T-helper 2 cell treated with Interferon-gamma antibody and Interleukin-4, amounts not matched to agents 5 μg/mL and 100 μg/mL, for 36 hours (primary cell): Measurements from ENCODE around the gene RAB17.
"Not testable (repeated sequence)": the region's sequence is repeated elsewhere in the genome, so short reads cannot be mapped to it uniquely, and the experiment has no call there.

Experiments
- DNase-seq: peaks from one replicate; pipeline ENCODE4 v3.0.0; 2021; ENCODE audit warnings: low spot score
- H3K27ac Mint-ChIP-seq: one replicate; pipeline ENCODE4 v1.8.0; 2021; ENCODE audit warnings: mild to moderate bottlenecking, mixed read lengths
- H3K27me3 Mint-ChIP-seq: one replicate; pipeline ENCODE4 v1.8.0; 2021; ENCODE audit warnings: low read depth, mixed read lengths
- H3K36me3 Mint-ChIP-seq: one replicate; pipeline ENCODE4 v1.8.0; 2021; ENCODE audit warnings: low read depth, mixed read lengths
- H3K4me1 Mint-ChIP-seq: one replicate; pipeline ENCODE4 v1.8.0; 2021; ENCODE audit warnings: low read depth, mixed read lengths
- H3K4me3 Mint-ChIP-seq: one replicate; pipeline ENCODE4 v1.8.0; 2022; ENCODE audit warnings: mild to moderate bottlenecking, moderate library complexity, mixed read lengths
- H3K9me3 Mint-ChIP-seq: one replicate; pipeline ENCODE4 v1.8.0; 2021; ENCODE audit warnings: mixed read lengths

The RAB17 gene

GRCh38 chr2:237614151-237614720, 23.7 kb upstream of the RAB17 start:
- Mint-ChIP-seq H3K27ac (no peak overlapping the region), H3K27me3 (peaks cover 10% of the 10 kb centered on the region), H3K4me1 (peaks cover 24% of the 10 kb centered on the region), H3K4me3 (no peak overlapping the region), H3K9me3 (no peaks in the 10 kb centered on the region), H3K36me3 (no peaks in the 10 kb centered on the region)
- DNase-seq, result no peak

GRCh38 chr2:237613679-237614078, 23.1 kb upstream of the RAB17 start:
- H3K9me3 Mint-ChIP-seq, result no peaks in the 10 kb centered on the region

GRCh38 chr2:237612527-237613357, 22.2 kb upstream of the RAB17 start:
- Mint-ChIP-seq H3K27me3 (peaks cover 12% of the 10 kb centered on the region), H3K4me1 (peaks cover 17% of the 10 kb centered on the region), H3K9me3 (no peaks in the 10 kb centered on the region), H3K36me3 (no peaks in the 10 kb centered on the region), H3K4me3 (no peak overlapping the region), H3K27ac (no peak overlapping the region)
- DNase-seq, result no peak

More at GRCh38 chr2:237613679-237614078, 23.1 kb upstream of the RAB17 start:
- Mint-ChIP-seq H3K36me3 (no peaks in the 10 kb centered on the region), H3K27me3 (peaks cover 9% of the 10 kb centered on the region), H3K4me3 (no peak overlapping the region), H3K27ac (no peak overlapping the region), H3K4me1 (peaks cover 23% of the 10 kb centered on the region)
- DNase-seq, result no peak

- H3K27me3 Mint-ChIP-seq, result peaks cover 12% of the 10 kb centered on the region
- H3K4me3 Mint-ChIP-seq, H3K27ac Mint-ChIP-seq, DNase-seq, H3K36me3 Mint-ChIP-seq, H3K9me3 Mint-ChIP-seq: not testable (repeated sequence)
- H3K4me1 Mint-ChIP-seq, result peaks cover 13% of the 10 kb centered on the region
These were observed 16.0 kb upstream of the RAB17 start for GRCh38 chr2:237606522-237606921.

- H3K4me3 Mint-ChIP-seq, result no peak overlapping the region
- peaks cover 13% of the 10 kb centered on the region for H3K4me1 Mint-ChIP-seq
- H3K9me3 Mint-ChIP-seq, result no peaks in the 10 kb centered on the region
- no peak for DNase-seq
- peaks cover 10% of the 10 kb centered on the region for H3K27me3 Mint-ChIP-seq
- H3K27ac Mint-ChIP-seq, result peak overlapping the region; percentile 1
- H3K36me3 Mint-ChIP-seq, result no peaks in the 10 kb centered on the region
These were observed 14.4 kb upstream of the RAB17 start for GRCh38 chr2:237604960-237605359.

GRCh38 chr2:237604391-237604790, 13.9 kb upstream of the RAB17 start:
- Mint-ChIP-seq H3K36me3 (no peaks in the 10 kb centered on the region), H3K4me3 (peak overlapping the region; percentile 59), H3K9me3 (no peaks in the 10 kb centered on the region), H3K27ac (no peak overlapping the region), H3K4me1 (peaks cover 13% of the 10 kb centered on the region), H3K27me3 (peaks cover 10% of the 10 kb centered on the region)
- no peak for DNase-seq

GRCh38 chr2:237603718-237604362, 13.3 kb upstream of the RAB17 start:
- peaks cover 13% of the 10 kb centered on the region for H3K4me1 Mint-ChIP-seq
- peak overlapping the region; percentile 59 for H3K4me3 Mint-ChIP-seq
- DNase-seq, result peak; percentile 38
- H3K9me3 Mint-ChIP-seq, result no peaks in the 10 kb centered on the region
- peak overlapping the region; percentile 89 for H3K27ac Mint-ChIP-seq
- peaks cover 10% of the 10 kb centered on the region for H3K27me3 Mint-ChIP-seq
- no peaks in the 10 kb centered on the region for H3K36me3 Mint-ChIP-seq

- H3K27ac Mint-ChIP-seq, result peak overlapping the region; percentile 89
- peaks cover 5% of the 10 kb centered on the region for H3K27me3 Mint-ChIP-seq
- no peak for DNase-seq
- H3K36me3 Mint-ChIP-seq, result no peaks in the 10 kb centered on the region
- no peaks in the 10 kb centered on the region for H3K9me3 Mint-ChIP-seq
- peak overlapping the region; percentile 59 for H3K4me3 Mint-ChIP-seq
- H3K4me1 Mint-ChIP-seq, result peaks cover 13% of the 10 kb centered on the region
These were observed 12.6 kb upstream of the RAB17 start for GRCh38 chr2:237603049-237603717.

- H3K27me3 Mint-ChIP-seq, result no peaks in the 10 kb centered on the region
- no peaks in the 10 kb centered on the region for H3K9me3 Mint-ChIP-seq
- peak overlapping the region; percentile 5 for H3K27ac Mint-ChIP-seq
- DNase-seq, result no peak
- peaks cover 17% of the 10 kb centered on the region for H3K4me1 Mint-ChIP-seq
- no peaks in the 10 kb centered on the region for H3K36me3 Mint-ChIP-seq
- no peak overlapping the region for H3K4me3 Mint-ChIP-seq
These were observed 11.9 kb upstream of the RAB17 start for GRCh38 chr2:237602409-237602808.

- DNase-seq, result no peak
- Mint-ChIP-seq H3K27ac (no peak overlapping the region), H3K4me1 (peaks cover 17% of the 10 kb centered on the region), H3K4me3 (no peak overlapping the region), H3K27me3 (no peaks in the 10 kb centered on the region), H3K36me3 (no peaks in the 10 kb centered on the region), H3K9me3 (no peaks in the 10 kb centered on the region)
These were observed 11.1 kb upstream of the RAB17 start for GRCh38 chr2:237601453-237602116.

GRCh38 chr2:237600205-237600846, 9.8 kb upstream of the RAB17 start:
- H3K27ac Mint-ChIP-seq, result no peak overlapping the region
- peaks cover 21% of the 10 kb centered on the region for H3K4me1 Mint-ChIP-seq
- no peaks in the 10 kb centered on the region for H3K27me3 Mint-ChIP-seq
- no peak overlapping the region for H3K4me3 Mint-ChIP-seq
- no peaks in the 10 kb centered on the region for H3K9me3 Mint-ChIP-seq
- no peak for DNase-seq
- no peaks in the 10 kb centered on the region for H3K36me3 Mint-ChIP-seq

- Mint-ChIP-seq H3K36me3 (no peaks in the 10 kb centered on the region), H3K9me3 (no peaks in the 10 kb centered on the region), H3K4me3 (no peak overlapping the region), H3K4me1 (peaks cover 21% of the 10 kb centered on the region), H3K27ac (no peak overlapping the region), H3K27me3 (no peaks in the 10 kb centered on the region)
- DNase-seq, result no peak
These were observed 9.1 kb upstream of the RAB17 start for GRCh38 chr2:237599465-237600110.
